GOT3 (cell line): ENCODE data around the gene CSGALNACT2.

ENCODE experiments used
- DNase-seq: peaks from one replicate; lab custom pipeline; 2025; ENCODE audit warnings: mixed read lengths; lab: John Stamatoyannopoulos, UW

Gene CSGALNACT2

DNA sequence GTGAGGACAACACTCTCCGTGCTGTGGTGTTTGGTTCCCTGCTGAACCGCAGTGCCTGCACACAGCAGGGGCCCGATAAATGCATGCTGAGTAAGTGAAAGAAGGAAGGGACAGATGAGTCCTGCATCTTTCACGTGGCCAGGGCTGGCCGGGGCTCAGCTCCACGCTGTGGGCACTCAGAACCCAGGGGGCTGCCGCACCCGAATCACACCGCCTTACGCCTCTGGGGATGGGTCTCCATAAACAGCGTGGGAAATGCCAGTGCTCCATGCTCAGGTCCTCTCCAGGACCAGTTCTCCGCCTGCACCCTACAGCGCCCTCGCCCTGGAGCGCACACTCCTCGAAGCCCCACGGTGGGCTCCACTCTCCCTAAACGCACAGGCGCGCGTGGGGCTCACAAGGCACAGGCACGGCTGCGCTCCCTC is 90.5 kb downstream of the CSGALNACT2 start:
- DNase-seq, result no peak

DNA sequence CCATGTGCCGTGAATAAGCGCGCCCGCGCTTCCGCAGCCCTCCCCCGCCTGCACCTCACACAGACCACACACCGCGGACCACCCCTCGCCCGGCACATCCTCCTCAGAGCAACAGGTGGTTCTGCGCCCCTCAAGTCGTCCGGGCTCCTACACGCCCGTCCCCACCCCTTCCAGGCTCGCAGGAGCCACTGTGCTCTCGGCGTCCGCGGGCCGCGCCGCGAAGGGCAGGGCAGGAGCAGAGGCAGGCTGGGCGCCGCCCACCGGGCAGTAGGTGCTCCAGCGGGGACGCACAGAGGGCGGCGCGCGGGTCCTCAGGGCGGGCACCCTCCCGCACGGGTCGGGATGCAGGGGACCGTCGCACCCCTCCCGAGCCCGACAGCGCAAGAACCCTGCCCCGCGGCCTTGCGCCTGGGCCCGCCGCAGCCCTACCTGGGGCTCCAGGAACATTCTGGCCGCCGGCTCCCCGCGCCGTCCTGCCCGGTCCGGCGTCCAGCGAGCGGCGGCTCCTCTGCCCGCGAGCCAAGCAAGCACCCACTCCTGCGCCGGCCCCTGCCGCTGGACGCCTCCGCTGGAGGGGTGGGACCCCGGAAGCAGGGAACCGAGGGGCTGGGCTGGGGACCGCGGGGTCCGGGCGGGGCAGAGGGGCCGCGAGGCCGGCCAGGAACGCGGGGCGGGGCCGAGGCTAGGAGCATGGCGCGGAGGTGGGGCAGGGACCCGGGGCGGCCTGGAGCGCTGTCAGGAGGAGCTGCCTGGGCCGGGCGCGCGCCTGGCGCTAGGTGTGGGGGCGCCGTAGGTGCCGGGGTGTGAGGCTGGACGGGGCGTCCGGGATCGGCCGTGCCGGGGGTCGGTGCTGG is 91.2 kb downstream of the CSGALNACT2 start:
- no peak for DNase-seq

GRCh38 chr10:43230101-43230908 is 92.1 kb downstream of the CSGALNACT2 start:
- no peak for DNase-seq

- DNase-seq, result no peak
These were observed 92.8 kb downstream of the CSGALNACT2 start for GRCh38 chr10:43230909-43231522.

DNA sequence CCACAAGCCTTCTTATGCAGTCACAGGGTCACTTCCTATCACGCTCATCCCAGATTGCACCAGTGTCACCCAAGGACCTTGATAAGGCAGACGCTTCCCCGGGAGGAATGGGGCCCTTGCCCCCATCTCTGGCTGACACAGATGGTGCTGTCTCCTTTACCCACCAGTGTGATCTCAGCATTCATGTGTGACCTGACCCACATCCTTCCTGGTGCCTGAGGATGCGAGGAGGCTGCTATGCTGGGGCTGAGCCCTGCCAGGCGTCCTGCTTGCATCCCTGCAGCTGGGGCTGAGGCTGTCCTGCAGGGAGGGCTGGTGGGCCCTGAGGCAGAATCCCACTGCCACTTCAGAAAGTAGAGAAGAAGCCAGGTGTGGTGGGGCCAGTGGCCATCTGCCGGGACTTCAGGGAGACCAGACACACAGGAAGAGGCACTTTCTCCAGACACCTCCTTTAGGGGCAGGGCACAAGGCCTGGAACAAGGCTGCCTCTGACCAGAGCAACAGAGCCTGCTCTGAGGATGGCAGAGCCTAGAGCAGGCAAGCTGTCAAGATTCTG is 93.4 kb downstream of the CSGALNACT2 start:
- no peak for DNase-seq

DNA sequence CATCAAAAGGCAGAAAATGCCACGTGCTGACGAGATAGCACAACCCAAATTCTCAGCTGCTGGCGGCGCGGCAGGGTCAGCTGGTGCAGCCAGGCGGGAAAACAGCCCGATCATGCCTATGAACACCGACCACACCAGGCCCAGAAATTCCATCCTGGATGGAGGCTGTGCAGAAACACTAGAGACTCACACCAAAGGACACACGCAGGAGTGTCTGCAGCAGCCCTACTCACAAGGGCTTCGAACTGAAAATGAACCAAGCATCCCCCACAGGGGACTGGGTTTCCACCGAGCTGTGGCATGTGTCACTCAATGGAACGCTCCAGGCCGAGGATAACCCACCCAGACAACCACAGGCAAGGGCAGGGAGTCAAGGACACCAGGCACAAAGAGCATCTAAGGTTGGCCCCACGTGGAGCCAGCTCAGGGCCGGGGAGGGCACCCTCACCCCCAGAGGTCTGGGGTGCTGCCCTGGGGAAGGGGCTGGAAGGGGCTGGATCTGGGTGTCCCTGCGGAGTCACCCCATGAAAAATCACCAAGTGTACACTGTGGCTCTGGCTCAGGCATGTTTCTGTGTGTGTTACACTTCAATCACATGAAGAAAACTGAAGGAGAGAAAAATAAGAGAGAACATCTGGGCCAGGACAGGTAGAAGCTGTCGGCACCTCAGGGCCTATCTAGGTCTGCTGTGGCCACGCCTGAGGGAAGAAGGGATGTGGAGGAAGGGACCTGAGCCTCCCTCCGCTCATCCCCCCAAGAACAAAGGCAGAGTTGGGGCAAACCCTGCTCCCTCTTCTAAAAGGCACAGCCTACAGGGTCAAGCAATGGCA is 95.6 kb downstream of the CSGALNACT2 start:
- no peak for DNase-seq

GRCh38 chr10:43234471-43235041 is 96.3 kb downstream of the CSGALNACT2 start:
- no peak for DNase-seq
